Gastrocnemius medialis (tissue), 4 donors: ENCODE measurements around the gene CPPED1.

ENCODE experiments used
- CTCF ChIP-seq, 5 experiments: fragments of 450-650 bp in 3 of 5; fragments of 200-600 bp in 2 of 5; sonication (generic) in 2 of 5; IDR thresholded peaks in 4 of 5; conservative IDR thresholded peaks in 1 of 5; 1 replicate in 4 of 5; 2 replicates in 1 of 5; pipeline ENCODE4 v1.5.1; 2016 to 2019; ENCODE audit warnings: antibody characterized with exemption in 5 of 5, mild to moderate bottlenecking in 3 of 5, moderate library complexity in 3 of 5
- POLR2A ChIP-seq, 2 donors: fragments of 450-650 bp; IDR thresholded peaks; one replicate each; pipeline ENCODE4 v1.6.1; 2017; ENCODE audit warnings: antibody characterized with exemption in 2 of 2, mild to moderate bottlenecking in 2 of 2, moderate library complexity in 2 of 2

GRCh38 chr16:12699161-12699560, 104.5 kb downstream of the CPPED1 start:
- no peak for TF ChIP-seq CTCF (IDR thresholded peaks at IDR 0.05 in 4 of 5, conservative IDR thresholded peaks at IDR 0.05 in 1 of 5)
- no peak for TF ChIP-seq POLR2A (IDR thresholded peaks at IDR 0.05)
